ENCODE results near the gene SF3A2.

Gene SF3A2

DNA sequence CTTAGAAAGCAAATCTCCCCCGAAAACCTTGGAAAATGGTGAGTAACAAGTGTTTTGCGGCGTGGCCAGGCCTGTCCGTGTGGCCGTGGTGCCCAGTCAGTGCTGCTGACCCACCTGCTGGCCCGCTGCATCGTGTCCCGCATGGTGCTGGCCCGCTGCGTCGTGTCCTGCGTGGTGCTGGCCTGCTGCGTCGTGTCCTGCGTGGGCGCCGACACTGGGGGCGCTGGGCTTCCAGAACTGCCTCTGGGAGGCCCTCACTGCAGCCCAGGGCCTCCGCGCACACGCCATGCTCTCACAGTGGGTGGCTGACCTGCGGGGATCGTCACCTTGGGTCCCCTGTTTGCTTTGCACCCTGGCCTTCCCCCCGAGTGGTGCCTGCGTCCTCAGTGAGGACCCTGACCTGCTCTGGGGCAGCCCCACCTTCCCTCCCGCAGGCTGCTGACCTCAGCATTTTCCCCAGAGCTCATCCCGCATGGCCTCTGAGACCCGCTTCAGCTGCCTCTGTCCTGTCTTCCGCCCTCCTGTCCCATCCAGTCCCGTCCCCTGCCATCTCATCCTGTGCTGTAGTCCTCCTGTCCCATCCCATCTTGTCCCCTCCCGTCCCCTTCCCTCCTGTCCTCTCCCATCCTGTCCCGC is 11.1 kb upstream of the SF3A2 start:
- intact Hi-C loops (cut with DNase I), result no loop called here
- no peak for DNase-seq

DNA sequence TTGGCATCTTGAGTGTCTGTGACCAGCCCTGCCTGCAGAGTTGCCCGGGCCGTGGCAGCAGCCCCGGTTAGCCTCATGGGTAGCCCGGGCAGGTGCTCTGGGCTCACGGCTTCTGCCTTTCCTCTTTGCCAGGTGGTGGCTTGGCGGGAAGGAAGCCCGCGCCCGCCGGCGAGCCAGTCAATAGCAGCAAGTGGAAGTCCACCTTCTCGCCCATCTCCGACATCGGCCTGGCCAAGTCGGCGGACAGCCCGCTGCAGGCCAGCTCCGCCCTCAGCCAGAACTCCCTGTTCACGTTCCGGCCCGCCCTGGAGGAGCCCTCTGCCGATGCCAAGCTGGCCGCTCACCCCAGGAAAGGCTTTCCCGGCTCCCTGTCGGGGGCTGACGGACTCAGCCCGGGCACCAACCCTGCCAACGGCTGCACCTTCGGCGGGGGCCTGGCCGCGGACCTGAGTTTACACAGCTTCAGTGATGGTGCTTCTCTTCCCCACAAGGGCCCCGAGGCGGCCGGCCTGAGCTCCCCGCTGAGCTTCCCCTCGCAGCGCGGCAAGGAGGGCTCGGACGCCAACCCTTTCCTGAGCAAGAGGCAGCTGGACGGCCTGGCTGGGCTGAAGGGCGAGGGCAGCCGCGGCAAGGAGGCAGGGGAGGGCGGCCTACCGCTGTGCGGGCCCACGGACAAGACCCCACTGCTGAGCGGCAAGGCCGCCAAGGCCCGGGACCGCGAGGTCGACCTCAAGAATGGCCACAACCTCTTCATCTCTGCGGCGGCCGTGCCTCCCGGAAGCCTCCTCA is 10.4 kb upstream of the SF3A2 start:
- DNase-seq, result no peak
- intact Hi-C loops (cut with DNase I), result no loop called here

DNA sequence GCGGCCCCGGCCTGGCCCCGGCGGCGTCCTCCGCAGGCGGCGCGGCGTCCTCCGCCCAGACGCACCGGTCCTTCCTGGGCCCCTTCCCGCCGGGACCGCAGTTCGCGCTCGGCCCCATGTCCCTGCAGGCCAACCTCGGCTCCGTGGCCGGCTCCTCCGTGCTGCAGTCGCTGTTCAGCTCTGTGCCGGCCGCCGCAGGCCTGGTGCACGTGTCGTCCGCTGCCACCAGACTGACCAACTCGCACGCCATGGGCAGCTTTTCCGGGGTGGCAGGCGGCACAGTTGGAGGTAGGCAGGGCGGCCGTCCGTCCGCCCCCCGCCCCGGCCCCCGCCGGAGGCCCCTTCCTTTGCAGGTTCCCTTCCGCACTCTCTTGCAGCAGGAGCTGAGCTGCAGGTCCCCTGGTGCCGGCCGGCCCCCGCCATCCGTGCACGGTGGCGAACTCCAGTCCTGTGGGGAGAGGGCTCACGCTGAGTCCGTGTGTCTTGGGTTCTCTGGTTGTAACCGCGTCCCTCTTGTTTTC is 9.7 kb upstream of the SF3A2 start:
- DNase-seq, result no peak
- intact Hi-C loops (cut with DNase I), result no loop called here

DNA sequence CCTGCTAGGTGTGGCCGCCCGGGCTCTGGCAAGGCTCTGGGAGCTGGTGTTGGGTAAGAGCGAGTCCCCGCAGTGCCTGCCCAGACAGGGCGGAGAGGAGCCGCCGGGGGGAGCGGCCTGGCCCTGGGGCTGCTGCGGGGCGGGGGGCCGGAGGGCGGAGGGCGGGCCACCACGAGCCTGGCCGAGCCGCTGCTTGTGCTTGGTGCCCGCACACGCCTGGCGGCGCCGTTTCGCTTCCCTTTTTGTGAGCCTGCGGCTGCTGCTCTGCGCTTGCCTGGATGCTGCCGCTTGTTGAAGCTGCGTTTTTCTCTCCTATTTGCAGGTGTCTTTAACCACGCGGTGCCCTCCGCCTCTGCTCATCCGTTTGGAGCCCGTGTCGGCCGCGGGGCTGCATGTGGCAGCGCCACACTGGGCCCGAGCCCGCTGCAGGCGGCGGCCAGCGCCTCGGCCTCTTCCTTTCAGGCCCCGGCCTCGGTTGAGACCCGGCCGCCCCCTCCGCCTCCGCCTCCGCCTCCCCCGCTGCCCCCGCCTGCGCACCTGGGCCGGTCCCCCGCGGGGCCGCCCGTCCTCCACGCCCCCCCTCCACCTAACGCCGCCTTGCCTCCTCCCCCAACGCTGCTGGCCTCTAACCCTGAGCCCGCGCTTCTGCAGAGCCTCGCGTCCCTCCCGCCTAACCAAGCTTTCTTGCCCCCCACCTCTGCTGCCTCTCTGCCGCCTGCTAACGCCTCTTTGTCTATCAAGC is 9.0 kb upstream of the SF3A2 start:
- DNase-seq, result no peak
- intact Hi-C loops (cut with DNase I), result no loop called here

DNA sequence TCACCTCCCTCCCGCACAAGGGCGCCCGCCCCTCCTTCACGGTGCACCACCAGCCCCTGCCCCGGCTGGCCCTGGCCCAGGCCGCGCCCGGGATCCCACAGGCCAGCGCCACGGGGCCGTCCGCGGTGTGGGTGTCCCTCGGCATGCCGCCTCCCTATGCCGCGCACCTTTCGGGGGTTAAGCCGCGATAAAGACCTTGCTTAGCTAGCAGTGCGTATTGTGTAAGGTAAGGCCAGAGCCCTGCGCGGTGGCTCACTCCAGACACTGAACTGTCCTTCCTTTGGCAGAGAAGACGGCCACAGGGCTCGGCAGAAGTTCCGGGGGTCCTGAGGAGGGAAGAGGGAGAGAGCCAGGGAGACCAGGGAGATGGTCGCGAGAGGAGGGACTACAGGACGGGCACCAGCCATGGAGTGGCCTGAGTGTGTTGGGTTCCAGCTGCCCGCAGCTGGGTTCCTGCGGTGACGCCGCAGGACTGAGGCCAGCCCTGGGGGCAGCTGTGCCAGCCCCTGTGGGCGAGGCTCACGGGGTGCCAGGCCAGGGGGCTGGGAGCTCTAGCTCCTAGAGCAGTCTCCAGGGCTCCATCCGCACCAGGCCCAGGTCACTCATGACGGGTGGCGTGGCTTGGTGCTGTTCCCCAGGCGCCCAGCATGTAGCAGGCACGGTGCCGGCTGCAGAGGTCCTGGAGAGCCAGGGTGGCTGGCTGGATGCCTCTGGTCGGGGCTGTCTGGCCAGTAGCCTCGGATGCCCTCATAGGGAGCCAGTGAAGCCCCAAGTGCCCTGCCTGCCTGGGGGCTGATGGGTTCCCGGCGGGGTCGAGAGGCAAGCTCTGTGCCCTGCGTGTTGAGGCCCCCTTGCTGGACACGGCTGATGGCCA is 8.2 kb upstream of the SF3A2 start:
- intact Hi-C loops (cut with DNase I), result no loop called here

DNA sequence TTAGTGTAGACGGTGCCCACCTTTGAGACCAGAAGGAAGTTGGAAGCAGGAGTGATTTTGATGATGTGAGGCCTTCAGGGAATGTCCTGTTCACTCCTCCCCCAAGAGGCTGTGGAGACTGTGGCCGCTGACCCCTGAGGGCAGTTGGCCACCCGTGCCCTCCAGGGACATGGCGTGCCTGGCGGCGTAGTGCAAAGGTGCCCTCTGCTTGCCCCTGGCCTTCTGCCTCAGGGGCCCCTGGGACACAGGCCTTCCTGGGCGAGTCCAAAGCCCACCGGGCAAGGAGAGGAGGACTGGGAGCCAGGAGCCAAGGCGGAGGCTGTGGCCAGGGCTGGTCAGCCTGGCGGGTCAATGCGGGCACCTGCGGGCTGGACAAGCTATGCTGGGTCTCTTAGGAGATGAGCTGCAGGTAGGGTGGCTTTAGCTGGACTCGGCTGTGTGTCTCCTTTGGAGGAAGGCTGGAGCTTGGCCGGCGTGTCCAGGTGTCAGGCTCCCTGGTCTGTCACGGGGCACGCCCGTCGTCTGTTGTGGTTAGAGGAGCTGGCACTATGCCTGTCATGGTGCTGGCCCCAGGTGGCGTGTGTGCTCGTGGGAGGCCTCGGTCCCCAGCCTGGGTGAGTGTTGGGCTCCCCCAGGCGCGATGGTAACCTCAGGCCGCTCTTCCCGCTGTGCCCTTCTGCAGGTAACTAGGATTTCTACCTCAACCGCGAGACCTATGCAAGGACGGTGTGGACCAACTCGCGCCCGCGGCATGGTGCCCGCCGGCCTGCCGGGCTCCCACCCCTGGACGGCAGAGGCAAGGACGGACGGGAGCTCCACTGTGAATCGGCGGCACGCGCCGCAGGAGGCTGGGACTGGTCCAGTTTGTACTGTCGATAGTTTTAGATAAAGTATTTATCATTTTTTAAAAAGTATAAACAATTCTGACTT is 7.3 kb upstream of the SF3A2 start:
- no peak for DNase-seq
- intact Hi-C loops (cut with DNase I), result no loop called here

More for the DNA sequence above, 8.2 kb upstream of the SF3A2 start:
- DNase-seq, result no peak

DNA sequence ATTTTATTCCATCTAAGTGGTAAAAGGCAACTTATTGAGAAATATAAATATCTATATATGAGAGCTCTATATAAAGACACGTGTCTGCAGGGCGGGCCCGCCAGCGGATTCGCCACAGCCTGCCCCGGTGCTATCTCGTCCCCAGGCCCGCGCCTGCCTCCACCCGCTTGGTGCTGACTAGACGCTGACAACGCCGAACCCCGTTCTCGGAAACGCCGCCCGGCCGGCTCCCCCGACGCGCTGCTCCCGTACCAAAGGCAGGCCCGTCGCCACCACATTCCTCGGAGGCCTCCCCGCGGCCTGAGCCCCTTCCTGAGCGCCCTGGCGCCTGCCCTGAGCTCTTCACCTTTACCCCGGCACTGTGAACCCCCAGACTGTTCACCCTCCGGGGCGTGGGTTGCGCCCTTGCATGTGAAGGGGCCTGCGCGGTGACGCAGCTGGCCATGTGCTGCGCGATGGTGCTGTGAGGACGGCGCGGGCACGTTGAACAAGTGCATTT is 6.5 kb upstream of the SF3A2 start:
- DNase-seq, result no peak
- intact Hi-C loops (cut with DNase I), result no loop called here

DNA sequence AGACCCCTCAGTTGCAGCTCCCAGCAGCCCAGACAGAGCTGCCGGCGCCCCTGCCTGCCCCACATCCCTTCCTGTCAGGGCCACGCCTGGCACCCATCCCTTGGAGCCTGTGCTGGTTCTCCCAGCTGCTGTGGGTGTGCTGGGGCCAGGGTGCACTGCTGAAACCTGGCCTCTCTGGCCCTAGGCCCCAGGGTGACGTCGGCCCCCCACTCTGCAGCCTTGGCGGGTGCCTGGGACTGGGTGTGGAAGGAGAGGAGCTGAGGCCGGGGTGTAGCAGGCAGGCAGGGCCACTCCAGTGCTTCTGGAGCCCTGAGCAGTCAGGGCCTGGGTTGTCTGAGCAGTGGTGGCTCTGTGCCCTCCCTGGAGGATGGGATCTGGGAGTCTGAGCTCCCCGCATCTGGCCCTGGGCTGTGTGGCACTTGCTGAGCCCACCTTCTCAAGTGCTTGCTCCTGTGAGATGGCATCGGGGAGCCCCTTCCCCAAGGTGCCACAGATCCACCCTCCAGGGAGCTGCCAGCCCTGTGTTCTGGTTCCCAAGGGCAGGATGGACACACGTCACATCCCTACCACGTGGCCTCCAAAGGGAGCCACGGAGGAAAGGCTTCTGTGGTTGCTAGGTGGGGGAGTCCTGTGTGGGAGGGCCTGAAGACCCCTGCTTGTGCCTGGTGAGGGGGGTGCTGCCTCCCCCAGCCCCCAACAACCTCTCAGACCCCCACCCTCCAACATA is 5.7 kb upstream of the SF3A2 start:
- DNase-seq, result no peak
- intact Hi-C loops (cut with DNase I), result no loop called here

DNA sequence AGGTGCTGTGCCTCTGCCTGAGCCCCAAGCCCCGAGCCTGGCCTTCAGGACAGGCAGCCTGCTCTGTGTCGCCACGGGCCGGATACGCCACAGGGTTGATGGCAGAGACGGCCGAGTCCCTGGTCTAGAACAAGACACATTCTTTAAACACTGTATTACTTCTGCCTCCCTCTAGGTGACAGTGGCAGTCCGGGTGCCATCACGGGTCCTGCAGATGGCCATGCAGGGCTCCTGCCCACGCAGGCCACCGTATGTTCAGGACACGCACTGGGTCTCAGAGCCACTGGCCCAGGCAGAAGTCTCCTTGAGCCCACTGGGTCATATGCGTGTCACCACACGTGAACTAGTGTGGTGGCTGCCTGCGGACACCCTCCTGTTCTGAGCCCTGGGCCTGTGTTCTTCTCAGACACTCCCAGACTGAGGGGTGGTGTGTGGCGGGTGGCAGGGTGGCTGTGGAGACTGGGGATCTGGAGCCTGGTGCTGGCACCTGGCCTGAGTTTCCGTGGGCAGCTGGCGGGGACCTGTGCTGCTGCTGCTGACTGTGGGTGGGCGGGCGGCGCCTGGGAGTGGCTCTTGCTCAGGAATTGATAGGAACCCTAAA is 4.9 kb upstream of the SF3A2 start:
- intact Hi-C loops (cut with DNase I), result no loop called here
- peak in 7 of 10 donors; percentile 32 to 92 (median 48) for DNase-seq

DNA sequence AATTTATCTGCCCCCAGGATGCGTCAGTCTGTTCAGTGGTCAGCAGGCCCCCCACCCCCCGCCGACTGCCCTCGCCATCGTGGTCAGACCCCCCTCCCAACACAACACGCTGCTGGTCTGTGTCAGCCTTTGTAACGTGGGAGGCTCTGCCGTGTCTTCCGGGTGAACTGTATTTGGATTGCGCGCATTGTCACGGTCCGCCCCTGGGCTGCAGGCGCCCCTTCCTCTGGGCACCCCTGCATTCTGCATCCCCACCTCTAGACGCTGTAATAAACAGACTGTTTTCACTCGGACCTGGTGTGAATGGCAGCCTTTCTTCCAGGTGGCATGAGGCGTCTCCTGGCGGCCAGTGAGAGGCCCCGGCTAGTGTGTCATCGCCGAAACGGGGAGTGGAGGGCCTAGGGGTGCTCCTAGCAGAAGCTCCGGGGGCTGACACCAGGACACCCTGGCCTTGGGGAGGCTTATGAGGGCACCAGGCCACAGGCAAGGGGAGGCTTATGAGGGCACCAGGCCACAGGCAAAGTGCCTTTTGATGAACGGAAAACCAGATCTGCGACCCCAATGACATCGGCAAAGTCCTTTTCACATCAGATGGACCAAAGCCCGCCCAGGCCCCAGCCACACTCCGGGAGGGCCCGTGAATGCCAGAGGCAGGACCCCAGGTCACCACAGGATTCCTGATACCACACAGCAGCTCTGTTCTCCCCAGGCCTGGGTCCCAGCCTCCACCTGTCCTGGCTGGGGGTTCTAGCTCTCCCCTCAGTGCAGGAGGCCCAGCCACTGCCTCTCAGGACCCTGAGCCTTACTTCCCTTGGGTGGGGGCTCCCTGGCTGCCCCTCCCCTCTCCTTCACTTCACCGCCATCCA is 4.1 kb upstream of the SF3A2 start:
- intact Hi-C loops (cut with DNase I), result no loop called here

DNA sequence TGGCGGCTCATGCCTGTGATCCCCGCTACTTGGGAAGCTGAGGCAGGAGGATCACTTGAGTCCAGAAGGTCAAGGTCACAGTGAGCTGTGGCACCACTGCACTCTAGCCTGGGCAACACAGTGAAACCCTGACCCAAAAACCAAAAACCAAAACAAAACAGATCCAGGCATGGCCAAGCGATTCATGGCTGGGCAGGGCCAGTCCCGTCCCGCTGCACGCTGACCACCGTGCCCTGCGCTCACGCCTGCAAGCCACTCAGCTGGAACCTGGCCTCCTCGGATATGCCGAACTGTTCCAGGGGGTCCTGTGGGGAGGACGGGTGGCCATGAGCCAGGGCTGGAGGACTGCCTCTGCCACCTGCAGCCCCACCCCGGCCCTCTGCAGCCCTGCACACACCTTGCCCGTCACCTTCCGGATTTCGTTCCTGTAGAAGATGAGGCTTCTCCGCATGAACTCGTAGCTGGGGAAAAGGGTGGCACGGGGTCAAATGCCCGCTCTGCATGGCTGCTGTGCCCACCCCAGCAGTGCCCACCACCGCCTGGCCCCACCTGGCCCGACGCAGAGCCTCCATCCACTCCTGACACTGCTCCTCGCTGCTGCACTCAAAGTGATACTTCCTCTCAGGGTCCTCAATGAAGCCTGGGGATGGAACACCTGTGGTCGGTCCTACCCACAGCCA is 2.9 kb upstream of the SF3A2 start:
- DNase-seq, result no peak
- intact Hi-C loops (cut with DNase I), result no loop called here

More for the DNA sequence above, 4.1 kb upstream of the SF3A2 start:
- no peak for DNase-seq

DNA sequence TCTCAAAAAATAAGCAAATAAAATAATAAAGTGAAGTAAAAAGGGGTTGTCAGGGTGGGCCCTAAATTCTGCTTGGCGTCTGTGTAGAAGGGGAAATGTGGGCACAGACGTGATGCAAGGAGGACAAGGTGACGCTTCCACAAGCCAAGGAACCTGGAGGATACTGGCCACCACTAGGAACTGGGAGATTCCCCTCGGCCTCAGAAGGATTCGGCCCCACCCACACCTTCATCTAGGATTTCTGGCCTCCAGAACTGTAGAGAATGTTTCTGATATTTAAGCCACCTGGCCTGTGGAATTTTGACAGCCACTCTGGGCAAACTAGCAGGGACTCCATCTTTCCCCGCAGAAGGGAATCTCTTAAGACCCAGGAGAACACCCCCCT is 1.6 kb upstream of the SF3A2 start:
- DNase-seq, result no peak
- intact Hi-C loops (cut with DNase I), result loop anchor here (5.0 kb wide), 1 partner anchor 78 kb away; no protein-coding TSS in a partner anchor

DNA sequence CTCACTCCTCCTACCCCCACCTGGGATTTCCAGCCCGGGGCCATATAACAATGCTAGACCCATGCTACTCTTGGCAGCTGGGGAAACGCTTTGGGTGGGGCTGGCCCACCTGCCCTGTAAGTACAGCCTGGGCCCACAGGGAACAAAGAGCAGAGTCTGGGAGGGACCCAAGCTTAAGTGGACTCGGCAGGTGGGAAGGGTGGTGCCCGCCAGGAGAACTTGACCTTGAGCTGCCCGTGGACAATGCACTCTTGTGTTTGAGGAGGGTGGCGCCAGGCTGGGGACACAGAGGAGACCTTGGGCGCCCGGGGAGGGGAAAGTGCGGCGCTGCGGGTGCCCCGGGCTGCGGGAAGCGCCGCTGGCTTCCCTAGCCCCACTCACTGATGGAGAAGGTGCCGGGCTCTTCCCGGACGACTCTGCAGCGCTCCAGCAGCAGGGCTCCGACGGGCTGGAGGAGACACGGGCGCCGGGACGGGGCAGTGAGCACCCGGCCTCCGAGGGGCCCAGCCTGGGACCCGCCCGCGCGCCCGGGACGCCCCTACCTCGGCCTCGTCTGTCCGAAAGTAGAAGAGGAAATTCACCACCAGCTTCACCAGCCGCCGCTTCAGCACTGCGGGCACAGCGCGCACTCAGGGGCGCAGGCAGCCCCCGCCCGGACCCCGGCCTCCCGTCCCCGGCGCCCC is 1.1 kb upstream of the SF3A2 start:
- DNase-seq, result no peak
- intact Hi-C loops (cut with DNase I), result loop anchor here (1.0 to 5.0 kb wide), 3 partner anchors 38 to 81 kb away; no protein-coding TSS in a partner anchor

DNA sequence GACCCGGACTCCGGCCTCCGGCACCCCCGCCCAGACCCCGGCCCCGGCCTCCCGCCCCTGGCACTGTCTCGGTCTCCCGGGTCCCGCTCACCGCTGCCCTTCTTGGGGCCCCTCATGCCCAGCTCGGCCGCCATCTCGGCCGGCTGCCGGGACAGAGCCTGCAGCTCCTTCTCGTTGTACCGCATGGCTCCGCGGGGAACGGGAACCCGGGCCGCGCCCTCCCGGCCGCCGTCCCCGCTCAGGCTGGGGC is 635 bp upstream of the SF3A2 start:
- intact Hi-C loops (cut with DNase I), result loop anchor here (1.0 to 5.0 kb wide), 3 partner anchors 37 to 80 kb away; no protein-coding TSS in a partner anchor
- DNase-seq, result no peak

DNA sequence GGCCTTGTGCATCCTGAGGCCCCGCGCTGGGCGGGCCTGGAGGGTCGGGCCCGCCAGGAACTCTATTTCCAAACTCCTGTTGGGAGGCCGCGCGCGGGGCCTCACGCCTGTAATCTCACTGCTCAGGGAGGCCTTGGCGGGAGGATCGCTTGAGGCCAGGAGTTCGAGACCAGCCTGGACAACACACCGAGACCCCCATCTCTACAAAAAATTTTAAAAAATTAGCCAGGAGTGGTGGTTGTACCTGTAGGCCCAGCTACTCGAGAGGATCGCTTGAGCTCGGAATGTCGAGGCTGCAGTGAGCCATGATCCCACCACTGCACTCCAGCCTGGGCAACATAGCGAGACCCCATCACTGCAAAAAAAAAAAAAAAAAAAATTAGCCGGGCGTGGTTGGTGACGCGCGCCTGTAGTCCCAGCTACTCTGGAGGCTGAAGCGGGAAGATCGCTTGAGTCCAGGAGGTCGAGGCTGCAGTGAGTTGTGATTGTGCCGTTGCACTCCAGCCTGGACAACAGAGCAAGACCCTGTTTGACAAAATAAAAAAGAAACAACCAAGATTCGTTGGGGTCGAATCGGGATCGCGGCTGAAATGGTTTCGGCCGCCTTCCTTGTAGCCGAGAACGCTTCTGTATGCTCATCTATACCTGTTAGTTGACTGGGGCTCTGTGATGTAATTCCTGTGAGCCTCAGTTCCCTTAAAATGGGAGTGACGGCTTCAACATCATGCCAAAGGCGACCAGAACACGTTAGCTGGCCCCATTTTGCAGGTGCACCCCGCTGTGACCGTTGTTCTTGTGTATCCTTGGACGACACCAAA is 636 bp downstream of the SF3A2 start:
- intact Hi-C loops (cut with DNase I), result loop anchor here (5.0 kb wide), 1 partner anchor 80 kb away; no protein-coding TSS in a partner anchor
- DNase-seq, result no peak

Measured in posterior cingulate gyrus (tissue), 11 donors.